HepG2 (cell line): ENCODE data around the gene HYLS1. TPM values are rescaled to one million over a fixed set of nuclear protein-coding genes. Genes with fewer than 3 reads are reported as not detected.

Source experiments
- CHD4 ChIP-seq: fragments of 200-600 bp; sonication (generic); IDR thresholded peaks from 2 replicates; pipeline ENCODE4 v1.7.0; 2017; ENCODE audit warnings: mild to moderate bottlenecking, low read length, borderline replicate concordance
- DPF2 ChIP-seq: sonication (generic); formaldehyde crosslinking; IDR thresholded peaks from 2 replicates; pipeline ENCODE4 v1.4.0; 2020; ENCODE audit warnings: mild to moderate bottlenecking, low read depth, missing genetic modification reagents, borderline replicate concordance
- HDAC1 ChIP-seq: sonication (generic); formaldehyde crosslinking; IDR thresholded peaks from 2 replicates; pipeline ENCODE4 v1.5.1; 2020; ENCODE audit warnings: mild to moderate bottlenecking, missing genetic modification reagents
- HINFP ChIP-seq: sonication (generic); formaldehyde crosslinking; IDR thresholded peaks from 2 replicates; pipeline ENCODE4 v1.4.0; 2020; ENCODE audit warnings: low read depth, mild to moderate bottlenecking, missing genetic modification reagents
- KLF15 ChIP-seq: sonication (generic); formaldehyde crosslinking; IDR thresholded peaks from 2 replicates; pipeline ENCODE4 v1.8.1; 2023; ENCODE audit warnings: borderline replicate concordance, mild to moderate bottlenecking, inconsistent platforms, missing genetic modification reagents, mixed read lengths
- MTERF4 ChIP-seq: sonication (generic); formaldehyde crosslinking; IDR thresholded peaks from 2 replicates; pipeline ENCODE4 v1.8.0; 2023; ENCODE audit warnings: mild to moderate bottlenecking, missing genetic modification reagents
- MXD4 ChIP-seq: IDR thresholded peaks from 2 replicates; pipeline ENCODE4 v1.6.1; 2016; ENCODE audit warnings: mild to moderate bottlenecking, missing biosample characterization, missing genetic modification reagents
- NFIB ChIP-seq: sonication (generic); formaldehyde crosslinking; IDR thresholded peaks from 2 replicates; pipeline ENCODE4 v1.9.0; 2021; ENCODE audit warnings: missing genetic modification reagents, mild to moderate bottlenecking, borderline replicate concordance
- ONECUT2 ChIP-seq: sonication (generic); formaldehyde crosslinking; IDR thresholded peaks from 2 replicates; pipeline ENCODE4 v1.4.0; 2020; ENCODE audit warnings: missing genetic modification reagents
- PITX1 ChIP-seq: sonication (generic); formaldehyde crosslinking; IDR thresholded peaks from 2 replicates; pipeline ENCODE4 v1.5.1; 2020; ENCODE audit warnings: mild to moderate bottlenecking, missing genetic modification reagents
- SKI ChIP-seq: fragments of 450-650 bp; IDR thresholded peaks from one replicate; pipeline ENCODE4 v1.6.1; 2018; ENCODE audit warnings: mild to moderate bottlenecking; ENCODE audit not compliant: partially characterized antibody
- TCF7L2 ChIP-seq: IDR thresholded peaks from 2 replicates; pipeline ENCODE4 v1.6.1; 2011; ENCODE audit warnings: mild to moderate bottlenecking, low read depth, low read length, moderate library complexity
- TP53 ChIP-seq: sonication (generic); formaldehyde crosslinking; conservative IDR thresholded peaks from 2 replicates; pipeline ENCODE4 v1.4.0; 2020; ENCODE audit warnings: missing genetic modification reagents
- WIZ ChIP-seq: sonication (generic); formaldehyde crosslinking; IDR thresholded peaks from 2 replicates; pipeline ENCODE4 v1.5.1; 2020; ENCODE audit warnings: mild to moderate bottlenecking, missing genetic modification reagents
- ZBTB10 ChIP-seq: sonication (generic); formaldehyde crosslinking; IDR thresholded peaks from 2 replicates; pipeline ENCODE4 v1.4.0; 2020; ENCODE audit warnings: missing genetic modification reagents, borderline replicate concordance
- ZNF335 ChIP-seq: sonication (generic); formaldehyde crosslinking; IDR thresholded peaks from 2 replicates; pipeline ENCODE4 v1.4.0; 2020; ENCODE audit warnings: missing genetic modification reagents
- ZNF33B ChIP-seq: sonication (generic); formaldehyde crosslinking; IDR thresholded peaks from 2 replicates; pipeline ENCODE4 v1.5.1; 2020; ENCODE audit warnings: mild to moderate bottlenecking, missing genetic modification reagents
- ZNF460 ChIP-seq: sonication (generic); formaldehyde crosslinking; IDR thresholded peaks from 2 replicates; pipeline ENCODE4 v1.5.1; 2020; ENCODE audit warnings: missing genetic modification reagents, mild to moderate bottlenecking, borderline replicate concordance
- ZNF546 ChIP-seq: sonication (generic); formaldehyde crosslinking; conservative IDR thresholded peaks from 2 replicates; pipeline ENCODE4 v1.8.1; 2023; ENCODE audit warnings: mild to moderate bottlenecking, missing genetic modification reagents
- ZNF766 ChIP-seq: sonication (generic); formaldehyde crosslinking; IDR thresholded peaks from 2 replicates; pipeline ENCODE4 v1.5.0; 2020; ENCODE audit warnings: missing genetic modification reagents, borderline replicate concordance
- ZZZ3 ChIP-seq: sonication (generic); formaldehyde crosslinking; IDR thresholded peaks from 2 replicates; pipeline ENCODE4 v1.4.0; 2020; ENCODE audit warnings: missing genetic modification reagents, mild to moderate bottlenecking, borderline replicate concordance
- polyA plus RNA-seq, 8 experiments: library from polyadenylated mRNA; depleted of rRNA in 3 of 8; stranded (reverse) in 7 of 8; unstranded in 1 of 8; fragments of >200 nt; fragmentation: Illumina TruSeq in 4 of 8; extraction: Trizol in 4 of 8; gene quantifications; 2 replicates each; pipeline versions ENCODE4 v1.2.1 to v1.2.3, GENCODE V29; 2011 to 2016; ENCODE audit warnings: low read depth in 4 of 8, missing spikeins in 1 of 8, mixed read lengths in 1 of 8; ENCODE audit not compliant: insufficient read depth in 1 of 8
- total RNA-seq, 5 experiments: library from RNA; depleted of rRNA; stranded (reverse); fragments of >200 nt; fragmentation: Illumina TruSeq; extraction: Trizol; gene quantifications; 2 replicates each; pipeline ENCODE4 v1.2.3, GENCODE V29; 2016; ENCODE audit warnings: low read depth in 1 of 5
- TF ChIP-seq, protein P1 (sequence below): IDR thresholded peaks from 2 replicates; pipeline ENCODE4 v1.6.1; 2016; ENCODE audit warnings: missing genetic modification reagents, missing compliant biosample characterization
- TF ChIP-seq, protein P2 (sequence below): sonication (generic); formaldehyde crosslinking; IDR thresholded peaks from 2 replicates; pipeline ENCODE4 v1.5.0; 2020; ENCODE audit warnings: mild to moderate bottlenecking, missing genetic modification reagents

The HYLS1 gene
- total and polyA plus RNA-seq, 2 of the 13 experiments (the other 11 are each of a cell fraction or from before 2014, with no cell fraction given): 1.3 to 3.8 TPM

- TF ChIP-seq HDAC1 (CRISPR knock-in tag): 0 out of 2 replicates have a peak, but pooled peaks have one; percentile 44
- 0 out of 2 replicates have a peak, but pooled peaks have one; percentile 49 for TF ChIP-seq ZNF335 (CRISPR knock-in tag)
- no peak for TF ChIP-seq ZBTB10 (CRISPR knock-in tag)
- TF ChIP-seq MXD4 (CRISPR knock-in tag): 0 out of 2 replicates have a peak, but pooled peaks have one; percentile 58
- no peak for TF ChIP-seq WIZ (CRISPR knock-in tag)
- TF ChIP-seq, protein P1, sequence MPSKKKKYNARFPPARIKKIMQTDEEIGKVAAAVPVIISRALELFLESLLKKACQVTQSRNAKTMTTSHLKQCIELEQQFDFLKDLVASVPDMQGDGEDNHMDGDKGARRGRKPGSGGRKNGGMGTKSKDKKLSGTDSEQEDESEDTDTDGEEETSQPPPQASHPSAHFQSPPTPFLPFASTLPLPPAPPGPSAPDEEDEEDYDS (CRISPR knock-in tag): peak; percentile 58; the same call in 1 of the 2 replicates
- 0 out of 2 replicates have a peak, but pooled peaks have one; percentile 40 for TF ChIP-seq ZNF546 (CRISPR knock-in tag)
- peak; percentile 55; the same call in 1 of the 2 replicates for TF ChIP-seq PITX1 (CRISPR knock-in tag)
- peak; percentile 38; the same call in 1 of the 2 replicates for TF ChIP-seq DPF2 (CRISPR knock-in tag)
- TF ChIP-seq CHD4: no peak
- TF ChIP-seq, protein P2, sequence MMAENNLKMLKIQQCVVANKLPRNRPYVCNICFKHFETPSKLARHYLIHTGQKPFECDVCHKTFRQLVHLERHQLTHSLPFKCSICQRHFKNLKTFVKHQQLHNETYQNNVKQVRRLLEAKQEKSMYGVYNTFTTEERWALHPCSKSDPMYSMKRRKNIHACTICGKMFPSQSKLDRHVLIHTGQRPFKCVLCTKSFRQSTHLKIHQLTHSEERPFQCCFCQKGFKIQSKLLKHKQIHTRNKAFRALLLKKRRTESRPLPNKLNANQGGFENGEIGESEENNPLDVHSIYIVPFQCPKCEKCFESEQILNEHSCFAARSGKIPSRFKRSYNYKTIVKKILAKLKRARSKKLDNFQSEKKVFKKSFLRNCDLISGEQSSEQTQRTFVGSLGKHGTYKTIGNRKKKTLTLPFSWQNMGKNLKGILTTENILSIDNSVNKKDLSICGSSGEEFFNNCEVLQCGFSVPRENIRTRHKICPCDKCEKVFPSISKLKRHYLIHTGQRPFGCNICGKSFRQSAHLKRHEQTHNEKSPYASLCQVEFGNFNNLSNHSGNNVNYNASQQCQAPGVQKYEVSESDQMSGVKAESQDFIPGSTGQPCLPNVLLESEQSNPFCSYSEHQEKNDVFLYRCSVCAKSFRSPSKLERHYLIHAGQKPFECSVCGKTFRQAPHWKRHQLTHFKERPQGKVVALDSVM (CRISPR knock-in tag): no peak
- no peak for TF ChIP-seq NFIB (CRISPR knock-in tag)
- TF ChIP-seq ZNF460 (CRISPR knock-in tag): no peak
- no peak for TF ChIP-seq TCF7L2
- no peak for TF ChIP-seq HINFP (CRISPR knock-in tag)
- no peak for TF ChIP-seq SKI
- no peak for TF ChIP-seq TP53
- TF ChIP-seq ZZZ3 (CRISPR knock-in tag): no peak
- no peak for TF ChIP-seq MTERF4 (CRISPR knock-in tag)
- TF ChIP-seq ONECUT2: no peak
- TF ChIP-seq KLF15 (CRISPR knock-in tag): no peak
- no peak for TF ChIP-seq ZNF766
- TF ChIP-seq ZNF33B: no peak
Measured at GRCh38 chr11:125925247-125925740, 37.8 kb downstream of the HYLS1 start (continued).
